ENCODE measurements around the gene MAVS. TPM values are rescaled to one million over a fixed set of nuclear protein-coding genes. Genes with fewer than 3 reads are reported as not detected.

The MAVS gene
- total RNA-seq, 2 donors from 2014 or later = 27.5 to 29.7 TPM

DNA sequence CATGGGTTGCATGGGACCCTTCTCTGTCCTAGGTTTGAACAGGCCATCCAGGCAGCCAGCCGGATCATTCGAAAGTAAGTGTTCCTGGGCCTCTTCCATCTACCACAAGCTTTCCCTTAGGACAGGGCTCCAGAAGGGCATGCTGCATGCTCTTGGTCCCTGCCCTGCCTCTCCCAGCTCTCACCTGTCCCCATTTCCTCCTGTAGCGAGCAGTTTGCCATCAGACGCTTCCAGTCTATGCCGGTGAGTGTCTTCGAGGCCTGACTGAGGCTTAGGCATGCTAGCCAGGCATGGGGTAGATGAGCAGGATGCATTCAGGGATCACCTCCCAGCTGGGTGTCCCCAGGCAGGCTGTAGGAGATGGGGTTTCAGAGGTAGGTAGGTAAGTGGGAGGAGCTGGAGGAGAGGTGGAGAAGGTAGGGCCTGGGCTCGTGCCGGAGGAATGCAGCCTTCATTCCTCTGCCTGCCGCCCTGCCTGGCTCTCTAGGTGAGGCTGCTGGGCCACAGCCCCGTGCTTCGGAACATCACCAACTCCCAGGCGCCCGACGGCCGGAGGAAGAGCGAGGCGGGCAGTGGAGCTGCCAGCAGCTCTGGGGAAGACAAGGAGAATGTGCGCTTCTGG, 46.3 kb upstream of the MAVS start:
- no peak for TF ChIP-seq CTCF (IDR thresholded peaks at IDR 0.05)
- peaks cover 35% of the 10 kb centered on the region for H3K36me3 ChIP-seq
- no peaks in the 10 kb centered on the region for H3K27me3 ChIP-seq
- H3K4me1 ChIP-seq = peaks cover 0 to 34% of the 10 kb centered on the region in 2 donors
- no peak for DNase-seq (ENCODE audit: low spot score)
- no peaks in the 10 kb centered on the region for H3K9me3 ChIP-seq
- no peak overlapping the region for H3K4me3 ChIP-seq
- no peak overlapping the region for H3K27ac ChIP-seq

DNA sequence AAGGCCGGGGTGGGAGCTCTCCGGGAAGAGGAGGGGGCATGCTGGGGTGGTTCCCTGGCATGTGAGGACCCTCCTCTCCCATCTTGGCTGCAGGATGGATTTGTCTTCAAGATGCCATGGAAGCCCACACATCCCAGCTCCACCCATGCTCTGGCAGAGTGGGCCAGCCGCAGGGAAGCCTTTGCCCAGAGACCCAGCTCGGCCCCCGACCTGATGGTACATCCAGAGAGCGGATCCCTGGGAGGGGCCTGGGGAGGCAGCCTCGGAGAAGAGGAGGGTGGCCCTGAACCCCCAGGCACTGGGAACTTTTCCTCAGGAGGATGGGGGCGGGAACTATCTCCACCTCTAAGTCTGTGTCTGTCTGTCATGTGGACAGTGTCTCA, 45.8 kb upstream of the MAVS start:
- no peak overlapping the region for H3K4me3 ChIP-seq
- no peak overlapping the region for H3K27ac ChIP-seq
- H3K9me3 ChIP-seq = no peaks in the 10 kb centered on the region
- TF ChIP-seq CTCF (IDR thresholded peaks at IDR 0.05) = no peak
- H3K4me1 ChIP-seq = peaks cover 0 to 37% of the 10 kb centered on the region in 2 donors
- no peaks in the 10 kb centered on the region for H3K27me3 ChIP-seq
- H3K36me3 ChIP-seq = peaks cover 35% of the 10 kb centered on the region
- DNase-seq (ENCODE audit: low spot score) = no peak

DNA sequence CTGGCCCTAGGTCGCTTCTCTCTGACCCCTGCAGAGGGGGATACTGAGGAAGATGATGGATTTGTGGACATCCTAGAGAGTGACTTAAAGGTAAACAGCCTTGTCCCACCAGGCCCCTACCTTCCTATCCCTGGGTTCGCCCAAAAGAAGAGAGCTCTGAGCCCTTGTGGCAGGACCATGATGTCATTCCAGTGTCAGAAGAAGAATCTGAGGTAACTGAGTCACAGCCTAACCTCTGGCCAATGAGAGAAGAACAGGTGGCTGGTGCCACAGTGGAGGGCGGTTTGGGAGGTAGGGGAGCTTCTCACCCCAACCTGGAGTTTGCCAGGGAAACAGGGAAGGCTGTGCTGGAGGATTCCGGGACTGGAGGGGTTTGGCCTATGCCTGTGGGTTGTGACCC, 45.3 kb upstream of the MAVS start:
- H3K36me3 ChIP-seq = peaks cover 35% of the 10 kb centered on the region
- no peak for TF ChIP-seq CTCF (IDR thresholded peaks at IDR 0.05)
- H3K9me3 ChIP-seq = no peaks in the 10 kb centered on the region
- H3K4me3 ChIP-seq = no peak overlapping the region
- no peaks in the 10 kb centered on the region for H3K27me3 ChIP-seq
- no peak overlapping the region for H3K27ac ChIP-seq
- DNase-seq (ENCODE audit: low spot score) = no peak
- H3K4me1 ChIP-seq = peaks cover 0 to 41% of the 10 kb centered on the region in 2 donors

DNA sequence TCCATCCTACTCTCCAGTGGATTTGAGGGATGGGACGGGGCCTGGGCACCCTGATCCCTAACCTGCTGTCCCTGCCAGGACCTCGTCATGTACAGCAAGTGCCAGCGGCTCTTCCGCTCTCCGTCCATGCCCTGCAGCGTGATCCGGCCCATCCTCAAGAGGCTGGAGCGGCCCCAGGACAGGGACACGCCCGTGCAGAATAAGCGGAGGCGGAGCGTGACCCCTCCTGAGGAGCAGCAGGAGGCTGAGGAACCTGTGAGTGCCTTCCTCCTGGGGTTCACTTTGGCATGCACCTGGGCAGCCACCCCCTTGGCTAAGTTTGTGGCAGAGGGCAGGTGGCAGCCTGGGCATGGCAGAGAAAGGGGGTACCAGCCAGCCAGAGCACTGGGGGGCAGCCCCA, 44.8 kb upstream of the MAVS start:
- Histone ChIP-seq H3K9me3 (no peaks in the 10 kb centered on the region), H3K36me3 (peaks cover 35% of the 10 kb centered on the region), H3K4me3 (no peak overlapping the region), H3K4me1 (peaks cover 0 to 41% of the 10 kb centered on the region in 2 donors), H3K27me3 (no peaks in the 10 kb centered on the region), H3K27ac (no peak overlapping the region)
- DNase-seq (ENCODE audit: low spot score) = no peak
- no peak for TF ChIP-seq CTCF (IDR thresholded peaks at IDR 0.05)

DNA sequence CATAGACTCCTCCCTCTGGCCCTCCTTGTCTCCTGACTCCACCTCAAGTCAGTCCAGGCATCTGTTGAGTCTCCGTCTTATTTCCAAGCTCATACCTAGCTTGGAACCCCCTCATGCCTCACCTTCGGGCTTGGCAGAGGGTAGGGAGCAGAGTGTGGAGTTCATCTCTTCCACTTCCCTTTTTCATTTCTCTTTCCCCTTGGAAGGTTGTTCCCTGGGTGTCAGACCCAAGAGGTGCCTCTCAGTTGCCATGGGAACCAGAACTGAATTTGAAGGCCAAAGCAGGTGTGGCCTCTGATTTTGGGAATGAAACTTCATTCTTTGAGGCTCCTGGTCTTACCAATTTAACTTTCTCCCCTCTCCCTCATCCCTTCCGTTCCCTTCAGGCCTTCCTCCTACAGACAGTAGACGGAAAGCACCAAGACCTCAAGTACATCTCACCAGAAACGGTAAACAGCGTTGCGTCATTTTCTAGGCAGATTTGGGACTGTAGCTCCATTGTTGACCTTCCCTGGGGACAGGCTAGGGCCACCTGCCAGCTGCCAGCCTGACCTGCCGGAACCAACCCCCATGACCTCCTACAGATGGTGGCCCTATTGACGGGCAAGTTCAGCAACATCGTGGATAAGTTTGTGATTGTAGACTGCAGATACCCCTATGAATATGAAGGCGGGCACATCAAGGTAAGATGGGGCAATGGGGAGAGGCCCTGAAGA, 44.0 kb upstream of the MAVS start:
- Histone ChIP-seq H3K36me3 (peaks cover 35% of the 10 kb centered on the region), H3K4me1 (peaks cover 0 to 41% of the 10 kb centered on the region in 2 donors), H3K27ac (no peak overlapping the region), H3K27me3 (no peaks in the 10 kb centered on the region), H3K9me3 (no peaks in the 10 kb centered on the region), H3K4me3 (no peak overlapping the region)
- DNase-seq (ENCODE audit: low spot score) = no peak
- TF ChIP-seq CTCF (IDR thresholded peaks at IDR 0.05) = no peak

Measured in right atrium auricular region (tissue), 2 donors.